SK-N-SH treated with all-trans-retinoic acid at 6 μM for 48 hours (cell line): Measurements from ENCODE around the gene RABGAP1L.
"Not testable (repeated sequence)": the region's sequence is repeated elsewhere in the genome, so short reads cannot be mapped to it uniquely, and the experiment has no call there.

Experiments
- ESRRG ChIP-seq: fragments of 250-450 bp; sonication (Bioruptor Pico); IDR thresholded peaks from 2 replicates; pipeline ENCODE4 v1.6.1; 2021; ENCODE audit warnings: mild to moderate bottlenecking
- ISL1 ChIP-seq: fragments of 250-450 bp; sonication (Bioruptor Pico); IDR thresholded peaks from 2 replicates; pipeline ENCODE4 v2.1.2; 2022; ENCODE audit warnings: mild to moderate bottlenecking, moderate library complexity
- PATZ1 ChIP-seq: fragments of 250-450 bp; sonication (Bioruptor Pico); IDR thresholded peaks from 2 replicates; pipeline ENCODE4 v1.8.0; 2020; ENCODE audit warnings: mild to moderate bottlenecking, moderate library complexity, borderline replicate concordance
- POU6F1 ChIP-seq: fragments of 250-450 bp; sonication (Bioruptor Pico); IDR thresholded peaks from 2 replicates; pipeline ENCODE4 v1.8.0; 2021; ENCODE audit warnings: low read depth, mild to moderate bottlenecking, moderate library complexity, borderline replicate concordance
- TOX ChIP-seq: fragments of 250-450 bp; sonication (Bioruptor Pico); IDR thresholded peaks from 2 replicates; pipeline ENCODE4 v1.8.0; 2021; ENCODE audit warnings: mild to moderate bottlenecking, moderate library complexity, borderline replicate concordance
- ZFP3 ChIP-seq: fragments of 250-450 bp; sonication (Bioruptor Pico); IDR thresholded peaks from 2 replicates; pipeline ENCODE4 v1.5.0; 2020; ENCODE audit warnings: mild to moderate bottlenecking, moderate library complexity
- ZFP30 ChIP-seq: fragments of 450-650 bp; formaldehyde crosslinking; IDR thresholded peaks from 2 replicates; pipeline ENCODE4 v1.5.0; 2022; ENCODE audit warnings: mild to moderate bottlenecking, moderate library complexity
- TF ChIP-seq, protein P1 (sequence below): fragments of 250-450 bp; sonication (Bioruptor Pico); IDR thresholded peaks from 2 replicates; pipeline ENCODE4 v1.5.1; 2020; ENCODE audit warnings: low read depth, mild to moderate bottlenecking, moderate library complexity

DNA sequence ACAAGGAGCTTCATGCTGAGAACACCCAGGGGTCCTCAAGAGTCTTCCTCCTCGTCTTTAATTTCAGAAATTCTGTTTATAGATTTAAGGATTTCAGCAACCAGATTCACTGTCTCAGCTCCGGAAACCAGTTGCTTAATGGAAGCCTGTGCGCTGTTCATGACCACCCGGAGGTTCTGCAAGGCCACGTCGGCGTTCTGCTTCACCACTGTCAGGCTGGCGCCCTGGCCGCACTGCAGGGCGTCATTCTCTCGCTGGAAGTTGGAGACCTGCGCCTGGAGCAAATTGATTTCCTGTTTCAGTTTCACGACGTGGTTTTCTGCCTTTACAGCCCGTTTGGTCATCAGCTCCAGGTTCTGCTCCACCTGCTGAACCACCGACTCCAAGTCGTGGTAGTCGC is 885.3 kb downstream of the RABGAP1L start:
- TF ChIP-seq POU6F1, ZFP3, PATZ1, ESRRG, ZFP30, ISL1, TOX (CRISPR knock-in tag): not testable (repeated sequence)
- TF ChIP-seq, protein P1, sequence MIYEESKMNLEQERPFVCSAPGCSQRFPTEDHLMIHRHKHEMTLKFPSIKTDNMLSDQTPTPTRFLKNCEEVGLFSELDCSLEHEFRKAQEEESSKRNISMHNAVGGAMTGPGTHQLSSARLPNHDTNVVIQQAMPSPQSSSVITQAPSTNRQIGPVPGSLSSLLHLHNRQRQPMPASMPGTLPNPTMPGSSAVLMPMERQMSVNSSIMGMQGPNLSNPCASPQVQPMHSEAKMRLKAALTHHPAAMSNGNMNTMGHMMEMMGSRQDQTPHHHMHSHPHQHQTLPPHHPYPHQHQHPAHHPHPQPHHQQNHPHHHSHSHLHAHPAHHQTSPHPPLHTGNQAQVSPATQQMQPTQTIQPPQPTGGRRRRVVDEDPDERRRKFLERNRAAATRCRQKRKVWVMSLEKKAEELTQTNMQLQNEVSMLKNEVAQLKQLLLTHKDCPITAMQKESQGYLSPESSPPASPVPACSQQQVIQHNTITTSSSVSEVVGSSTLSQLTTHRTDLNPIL: not testable (repeated sequence)
